NB4 (cell line): Measurements from ENCODE around the gene TUBB4B.

ENCODE experiments used
- CTCF ChIP-seq: IDR thresholded peaks from one replicate; pipeline ENCODE4 v1.5.1; 2012; ENCODE audit warnings: low read depth, low read length
- MAX ChIP-seq: IDR thresholded peaks from 2 replicates; pipeline ENCODE4 v1.6.1; 2011; ENCODE audit warnings: low read depth, low read length
- POLR2A ChIP-seq: IDR thresholded peaks from 2 replicates; pipeline ENCODE4 v1.6.1; 2011; ENCODE audit warnings: mild to moderate bottlenecking; ENCODE audit not compliant: insufficient read length; ENCODE audit errors: extremely low read depth

GRCh38 chr9:137256856-137257255 is 15.8 kb downstream of the TUBB4B start:
- TF ChIP-seq POLR2A = no peak
- TF ChIP-seq CTCF = no peak
- no peak for TF ChIP-seq MAX
